Measurements from ENCODE around the gene GIGYF2.

DNA sequence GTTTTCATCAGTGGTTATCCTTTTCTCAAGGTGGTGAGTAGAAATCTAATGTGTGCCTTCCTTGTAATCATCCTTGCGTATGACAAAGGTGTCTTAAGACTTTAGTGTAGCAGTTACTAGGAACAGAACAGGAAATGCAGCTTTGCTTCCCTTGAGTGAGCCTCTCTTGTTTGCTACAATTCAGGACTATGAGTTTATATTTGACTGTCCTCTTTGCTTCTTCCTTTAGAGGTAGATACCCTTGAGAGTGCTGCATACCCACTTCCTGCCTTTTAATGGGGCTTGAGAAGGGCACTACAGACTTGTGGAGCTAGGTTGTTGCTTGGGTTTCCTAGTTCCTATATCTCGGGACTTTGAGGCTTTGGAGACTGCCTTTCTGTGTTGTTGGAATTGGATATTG lies 75.4 kb downstream of the GIGYF2 start:
- no peak for TF ChIP-seq SMC3 (IDR thresholded peaks at IDR 0.05; ENCODE audit: low read depth, low read length)
- no peak for TF ChIP-seq FOSL2 (IDR thresholded peaks at IDR 0.05; ENCODE audit: borderline replicate concordance, low read depth)
- no peak for TF ChIP-seq CTCF (IDR thresholded peaks at IDR 0.05)
- TF ChIP-seq RFX5 (IDR thresholded peaks at IDR 0.05; ENCODE audit: low read length), result no peak
- TF ChIP-seq RAD21 (IDR thresholded peaks at IDR 0.05; ENCODE audit: low read length), result no peak
